Common myeloid progenitor, CD34-positive (primary cell): ENCODE data around the gene COL20A1.

Experiments used
- CTCF ChIA-PET: fragments of 350-600 bp; sonication (Branson Sonifier 250); formaldehyde crosslinking; loops from one replicate; lab custom pipeline; 2021; ENCODE audit warnings: antibody characterized with exemption; lab: Charles Lee
- POLR2A ChIA-PET: fragments of 350-600 bp; sonication (Branson Sonifier 250); formaldehyde crosslinking; loops from one replicate; lab custom pipeline; 2021; ENCODE audit warnings: antibody characterized with exemption; lab: Charles Lee
- DNase-seq, 3 donors: peaks; one replicate each; pipeline versions ENCODE4 v3.0.0 to v3.0.0-alpha.2; 2013
- H3K27ac ChIP-seq, 2 experiments: 1 replicate in 1 of 2; 2 replicates in 1 of 2; pipeline ENCODE4 v1.7.0; 2013; ENCODE audit warnings: inconsistent platforms in 2 of 2, low read length in 2 of 2, mild to moderate bottlenecking in 2 of 2, low read depth in 1 of 2, moderate library complexity in 1 of 2; ENCODE audit not compliant: severe bottlenecking in 2 of 2, insufficient read depth in 1 of 2, poor library complexity in 1 of 2
- H3K27me3 ChIP-seq, 5 experiments: replicated peaks in 2 of 5; 1 replicate in 3 of 5; 2 replicates in 2 of 5; pipeline versions ENCODE4 v1.6.1 to v1.7.0; 2013; ENCODE audit warnings: low read length in 4 of 5, mild to moderate bottlenecking in 2 of 5, moderate library complexity in 2 of 5, inconsistent platforms in 1 of 5; ENCODE audit not compliant: insufficient read depth in 5 of 5, control insufficient read depth in 4 of 5
- H3K36me3 ChIP-seq, 4 experiments: 1 replicate in 2 of 4; 2 replicates in 2 of 4; pipeline versions ENCODE4 v1.6.1 to v1.7.0; 2013; ENCODE audit warnings: low read length in 3 of 4, control low read depth in 1 of 4, mild to moderate bottlenecking in 1 of 4; ENCODE audit not compliant: control insufficient read depth in 4 of 4, insufficient read depth in 4 of 4
- H3K4me1 ChIP-seq, 4 experiments: 1 replicate in 3 of 4; 2 replicates in 1 of 4; pipeline versions ENCODE4 v1.6.1 to v1.7.1; 2013; ENCODE audit warnings: low read length in 3 of 4, mild to moderate bottlenecking in 3 of 4, control low read depth in 1 of 4, inconsistent platforms in 1 of 4, moderate library complexity in 1 of 4; ENCODE audit not compliant: control insufficient read depth in 4 of 4, insufficient read depth in 4 of 4; ENCODE audit errors: control extremely low read depth in 1 of 4
- H3K4me3 ChIP-seq, 7 experiments: 1 replicate in 4 of 7; 2 replicates in 3 of 7; pipeline versions ENCODE4 v1.5.1 to v1.7.0; 2013; ENCODE audit warnings: mild to moderate bottlenecking in 7 of 7, low read length in 6 of 7, moderate library complexity in 6 of 7, inconsistent platforms in 2 of 7, low read depth in 2 of 7, control low read depth in 1 of 7; ENCODE audit not compliant: insufficient read depth in 4 of 7, control insufficient read depth in 1 of 7; ENCODE audit errors: extremely low read depth in 1 of 7
- H3K9me3 ChIP-seq, 5 experiments: 1 replicate in 4 of 5; 2 replicates in 1 of 5; pipeline versions ENCODE4 v1.6.1 to v1.7.1; 2013; ENCODE audit warnings: low read length in 4 of 5, mild to moderate bottlenecking in 2 of 5, inconsistent platforms in 1 of 5, low read depth in 1 of 5, moderate library complexity in 1 of 5; ENCODE audit not compliant: control insufficient read depth in 4 of 5, insufficient read depth in 2 of 5; ENCODE audit errors: control extremely low read depth in 1 of 5
- WGBS: methylation state at CpG from one replicate; pipeline ENCODE4 v1.1.5; 2013; ENCODE audit not compliant: insufficient coverage; 5-methylcytosine and 5-hydroxymethylcytosine counted together

The COL20A1 gene

DNA sequence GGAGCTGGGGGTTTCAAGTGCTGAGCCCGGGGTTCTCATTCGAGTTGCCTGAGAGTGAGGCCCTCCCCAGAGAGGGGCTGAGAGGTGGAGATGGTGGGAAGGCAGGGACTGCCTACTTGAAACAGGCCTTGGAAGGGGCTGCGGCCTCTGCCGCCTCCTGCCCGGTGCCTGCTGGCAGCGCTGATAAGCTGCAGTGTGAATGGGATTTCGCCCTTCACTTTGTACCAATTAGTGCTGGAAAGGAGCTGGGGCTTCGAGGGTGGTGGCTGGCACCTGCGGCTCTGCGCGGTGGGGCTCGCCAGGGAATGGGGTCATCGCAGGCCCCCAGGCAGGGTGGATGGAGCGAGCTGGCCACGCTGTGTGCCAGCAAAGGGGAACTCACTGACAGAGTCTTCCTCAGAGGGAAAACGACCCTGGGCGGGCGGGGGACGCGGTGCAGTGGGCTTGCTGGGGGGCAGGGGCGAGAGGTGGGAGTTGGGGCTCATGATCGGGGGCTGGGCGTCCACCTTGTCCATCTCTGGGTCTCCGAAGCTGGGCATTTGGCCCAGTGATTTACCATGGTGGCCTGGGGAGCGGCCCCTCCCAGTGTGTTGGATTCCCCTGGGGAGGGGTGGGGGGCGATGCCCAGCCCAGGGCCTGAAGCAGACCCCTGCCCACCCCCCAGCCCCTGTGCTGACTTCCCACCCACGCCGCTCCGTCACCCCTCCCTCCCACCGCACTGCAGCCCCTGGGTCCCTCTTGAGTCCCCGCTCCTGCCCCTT, 22.9 kb downstream of the COL20A1 start:
- DNase-seq: no peak
- POLR2A ChIA-PET: no interaction called here
- CTCF ChIA-PET: no interaction called here
- Histone ChIP-seq H3K36me3 (no peaks in the 10 kb centered on the region), H3K4me3 (no peak overlapping the region), H3K9me3 (no peaks in the 10 kb centered on the region), H3K4me1 (no peaks in the 10 kb centered on the region), H3K27ac (no peak overlapping the region), H3K27me3 (peaks cover 0 to 4% (median 0%) of the 10 kb centered on the region in 5 experiments)
- WGBS: 76% methylated on average over 25 of the region's 31 CpGs

DNA sequence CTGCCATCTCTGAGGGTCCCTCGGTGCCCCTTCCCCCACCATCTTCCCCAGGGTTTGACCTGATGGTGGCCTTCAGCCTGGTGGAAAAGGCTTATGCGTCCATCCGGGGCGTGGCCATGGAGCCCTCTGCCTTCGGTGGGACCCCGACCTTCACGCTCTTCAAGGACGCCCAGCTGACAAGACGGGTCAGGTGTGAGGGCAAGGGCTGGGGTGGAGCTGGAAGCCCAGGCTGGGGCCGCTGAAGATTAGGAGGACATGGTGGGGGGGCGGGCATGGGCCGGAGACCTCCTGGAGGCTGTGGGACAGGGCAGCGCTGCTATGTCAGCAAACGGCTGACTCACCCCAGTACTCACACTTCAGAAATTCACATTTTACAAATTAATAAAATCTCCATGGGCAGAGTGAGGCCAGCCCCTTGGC, 23.5 kb downstream of the COL20A1 start:
- peaks cover 0 to 10% (median 0%) of the 10 kb centered on the region in 5 experiments for H3K27me3 ChIP-seq
- 95% methylated on average over 13 of the region's 14 CpGs for WGBS
- H3K4me3 ChIP-seq: no peak overlapping the region
- no peak overlapping the region for H3K27ac ChIP-seq
- H3K9me3 ChIP-seq: no peaks in the 10 kb centered on the region
- DNase-seq: no peak
- ChIA-PET POLR2A (no interaction called here), CTCF (no interaction called here)
- H3K4me1 ChIP-seq: no peaks in the 10 kb centered on the region
- H3K36me3 ChIP-seq: no peaks in the 10 kb centered on the region

DNA sequence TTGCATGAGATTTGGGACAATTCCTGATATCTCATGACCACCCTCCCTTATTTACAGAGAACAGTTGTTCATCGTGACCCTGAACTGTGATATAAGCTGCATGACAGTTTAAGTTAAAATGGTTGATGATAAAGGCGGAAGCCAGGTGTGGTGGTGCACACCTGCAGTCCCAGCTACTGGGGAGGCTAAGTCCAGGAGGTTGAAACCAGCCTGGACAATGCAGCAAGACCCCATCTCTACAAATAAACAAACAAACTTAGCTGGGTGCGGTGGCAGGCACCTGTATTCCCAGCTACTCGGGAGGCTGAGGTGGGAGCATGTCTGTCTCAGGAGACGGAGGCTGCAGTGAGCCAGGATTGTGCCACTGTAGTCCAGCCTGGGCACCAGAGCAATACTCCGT, 24.1 kb downstream of the COL20A1 start:
- Histone ChIP-seq H3K9me3 (no peaks in the 10 kb centered on the region), H3K36me3 (no peaks in the 10 kb centered on the region), H3K4me3 (no peak overlapping the region), H3K27ac (no peak overlapping the region), H3K4me1 (no peaks in the 10 kb centered on the region), H3K27me3 (peaks cover 0 to 15% (median 2%) of the 10 kb centered on the region in 5 experiments)
- WGBS: no CpG with 5 or more reads among the region's 6 CpGs
- ChIA-PET CTCF (no interaction called here), POLR2A (no interaction called here)
- DNase-seq: no peak

DNA sequence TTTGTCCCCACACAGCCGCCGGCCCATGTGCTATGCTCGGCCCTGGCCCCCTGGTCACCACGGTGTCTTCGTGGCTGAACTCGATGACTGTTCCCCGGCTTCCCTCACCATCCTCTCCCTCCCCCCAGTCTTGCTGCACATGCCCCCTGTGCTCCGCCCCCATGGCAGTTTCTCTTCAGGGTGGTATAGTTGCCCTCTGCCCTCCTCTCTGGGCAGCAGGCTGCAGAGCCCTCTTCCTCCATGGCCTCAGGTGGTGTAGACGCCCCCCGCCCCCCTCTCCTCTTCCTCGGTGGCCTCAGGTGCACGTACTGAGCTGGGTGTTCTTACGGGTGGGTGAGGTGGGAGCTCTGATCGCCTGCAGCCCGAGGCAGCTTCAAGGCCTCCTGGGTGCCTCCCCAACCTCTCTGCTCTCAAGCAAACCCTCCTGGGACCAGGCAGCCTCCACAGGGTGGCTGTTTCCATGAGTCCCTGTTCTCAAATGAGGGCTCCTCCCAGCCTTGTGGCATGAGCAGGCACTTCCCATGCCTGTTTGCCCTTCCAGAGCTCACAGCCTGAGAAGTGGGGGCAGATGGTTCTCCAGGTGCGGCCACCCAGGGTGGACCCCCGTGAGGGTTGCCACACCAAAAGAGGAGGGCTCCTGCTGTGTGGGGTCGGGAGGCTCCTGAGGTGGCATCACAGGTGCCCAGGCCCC, 24.8 kb downstream of the COL20A1 start:
- ChIA-PET CTCF (no interaction called here), POLR2A (no interaction called here)
- Histone ChIP-seq H3K4me1 (no peaks in the 10 kb centered on the region), H3K27ac (no peak overlapping the region), H3K4me3 (no peak overlapping the region), H3K27me3 (peaks cover 0 to 21% (median 3%) of the 10 kb centered on the region in 5 experiments), H3K36me3 (no peaks in the 10 kb centered on the region), H3K9me3 (no peaks in the 10 kb centered on the region)
- DNase-seq: no peak
- 88% methylated on average over 16 of the region's 18 CpGs for WGBS

DNA sequence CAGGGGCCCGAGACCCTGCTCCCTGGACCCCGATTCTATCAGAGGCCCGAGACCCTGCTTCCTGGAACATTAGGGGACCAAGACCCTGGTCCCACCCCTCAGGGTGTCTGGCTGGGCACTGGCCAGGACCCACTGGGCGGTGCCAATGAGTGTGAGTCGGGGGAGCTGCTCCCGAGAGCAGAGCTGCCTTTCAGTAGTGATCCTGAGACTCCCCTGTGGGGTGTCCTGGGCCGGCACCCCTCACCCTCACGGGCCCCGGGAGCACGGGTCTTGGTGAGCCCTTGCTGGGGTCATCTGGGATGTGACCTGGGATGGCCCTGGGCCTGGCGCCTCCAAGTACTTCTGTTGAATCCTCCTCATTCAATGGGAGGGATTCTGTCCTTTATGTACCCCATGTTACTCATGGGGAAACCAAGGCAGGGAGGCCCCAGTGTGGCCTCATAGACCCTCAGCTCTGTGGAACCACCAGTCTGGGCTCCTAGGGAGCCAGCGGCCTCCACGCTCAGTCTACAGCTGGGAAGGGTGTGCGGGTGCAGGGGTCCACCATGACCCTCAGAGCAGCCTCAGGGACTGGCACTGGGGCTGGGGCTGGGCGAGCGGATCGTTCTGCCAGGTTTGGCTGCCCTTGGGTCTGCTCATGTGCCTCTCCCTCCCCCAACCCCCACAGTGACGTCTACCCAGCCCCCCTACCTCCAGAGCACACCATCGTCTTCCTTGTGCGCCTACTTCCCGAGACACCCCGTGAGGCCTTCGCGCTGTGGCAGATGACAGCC, 25.6 kb downstream of the COL20A1 start:
- Histone ChIP-seq H3K36me3 (no peaks in the 10 kb centered on the region), H3K9me3 (no peaks in the 10 kb centered on the region), H3K4me3 (no peak overlapping the region), H3K4me1 (no peaks in the 10 kb centered on the region), H3K27me3 (peaks cover 0 to 29% (median 5%) of the 10 kb centered on the region in 5 experiments), H3K27ac (no peak overlapping the region)
- ChIA-PET CTCF (no interaction called here), POLR2A (no interaction called here)
- DNase-seq: no peak
- WGBS: 98% methylated on average over 18 of the region's 24 CpGs

DNA sequence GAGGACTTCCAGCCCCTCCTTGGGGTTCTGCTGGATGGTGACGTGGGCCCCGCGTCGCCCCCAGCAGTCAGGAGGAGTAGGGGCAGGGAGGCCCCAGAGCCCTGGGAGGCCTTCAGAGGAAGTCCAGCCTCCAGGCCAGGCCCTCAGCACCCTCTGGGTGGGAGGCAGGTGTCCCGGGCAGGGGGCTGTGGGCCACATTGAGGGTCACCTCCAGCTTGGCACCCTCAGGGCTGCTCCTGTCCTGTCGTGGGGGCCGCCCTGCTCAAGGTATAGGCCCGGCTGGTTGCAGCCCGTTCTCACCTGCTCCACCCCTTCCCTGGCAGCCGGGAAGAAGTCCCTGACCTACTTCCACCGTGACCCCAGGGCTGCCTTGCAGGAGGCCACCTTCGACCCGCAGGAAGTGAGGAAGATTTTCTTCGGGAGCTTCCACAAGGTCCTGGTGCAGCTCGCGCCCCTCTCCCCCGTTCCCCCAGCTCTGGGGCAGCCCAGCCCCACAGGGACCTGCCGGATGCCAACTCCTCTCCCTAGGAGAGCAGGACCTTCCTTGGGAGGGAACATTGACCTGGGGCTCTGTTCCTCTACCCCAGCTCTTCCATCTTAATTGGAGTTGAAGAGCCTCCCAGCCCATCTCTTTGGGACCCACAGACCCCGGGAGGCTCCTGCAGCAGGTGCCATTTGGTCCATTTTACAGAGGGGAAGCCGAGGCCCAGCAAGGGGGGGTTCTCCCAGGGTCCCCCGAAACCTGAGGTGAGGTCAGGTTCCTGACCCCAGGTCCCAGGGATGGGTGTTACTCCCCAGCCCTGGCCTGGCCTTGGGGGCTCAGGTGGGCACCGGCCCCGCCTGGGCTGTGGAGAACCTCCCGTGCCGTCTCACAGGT, 26.4 kb downstream of the COL20A1 start:
- H3K27ac ChIP-seq: no peak overlapping the region
- 87% methylated on average over 24 of the region's 25 CpGs for WGBS
- ChIA-PET CTCF (interaction anchor here (0.8 kb wide), 1 partner anchor 9 kb away, joined by 3 read pairs; no protein-coding TSS in a partner anchor), POLR2A (no interaction called here)
- H3K4me3 ChIP-seq: no peak overlapping the region
- H3K9me3 ChIP-seq: no peaks in the 10 kb centered on the region
- peaks cover 2 to 37% (median 8%) of the 10 kb centered on the region in 5 experiments for H3K27me3 ChIP-seq
- no peaks in the 10 kb centered on the region for H3K36me3 ChIP-seq
- no peaks in the 10 kb centered on the region for H3K4me1 ChIP-seq
- DNase-seq: no peak
